PC-3 (cell line): ENCODE data around the gene SYMPK. TPM values are rescaled to one million over a fixed set of nuclear protein-coding genes. Genes with fewer than 3 reads are reported as not detected.

Experiments used
- ATAC-seq: fragments of 200-7000 bp; cut with Tn5 transposase; 2 replicates; pipeline ENCODE4 v1.9.1; 2020; ENCODE audit warnings: mild to moderate bottlenecking, moderate library complexity
- BruUV-seq: library from RNA; stranded (reverse); fragments of 400-500 nt; replicated peaks from 2 replicates; lab custom pipeline; 2021; lab: Mats Ljungman, UMichigan
- CTCF ChIA-PET: fragments of 300-600 bp; sonication (Branson Sonifier 250); formaldehyde crosslinking; loops from one replicate; lab custom pipeline; 2022; ENCODE audit warnings: antibody characterized with exemption; lab: Charles Lee
- POLR2A ChIA-PET: fragments of 300-600 bp; sonication (Branson Sonifier 250); formaldehyde crosslinking; loops from one replicate; lab custom pipeline; 2022; ENCODE audit warnings: antibody characterized with exemption; ENCODE audit not compliant: unreplicated experiment; lab: Charles Lee
- DNase-seq: peaks from one replicate; pipeline ENCODE4 v3.0.0-alpha.2; 2015
- H2AFZ ChIP-seq: fragments of 300-600 bp; sonication (generic); 2 replicates; pipeline ENCODE4 v1.6.0; 2016; ENCODE audit warnings: antibody characterized with exemption, low read length
- H3F3A ChIP-seq: fragments of 300-600 bp; sonication (generic); one replicate; pipeline ENCODE4 v1.6.0; 2017; ENCODE audit warnings: antibody characterized with exemption, low read length, control low read depth, mild to moderate bottlenecking; ENCODE audit not compliant: unreplicated experiment
- H3K27ac ChIP-seq: fragments of 300-600 bp; sonication (generic); 2 replicates; pipeline ENCODE4 v1.5.1; 2016; ENCODE audit warnings: mild to moderate bottlenecking, low read length
- H3K27me3 ChIP-seq: fragments of 300-600 bp; sonication (generic); 2 replicates; pipeline ENCODE4 v1.6.1; 2016; ENCODE audit warnings: low read length, mixed read lengths
- H3K36me3 ChIP-seq: fragments of 300-600 bp; sonication (generic); 2 replicates; pipeline ENCODE4 v1.6.1; 2016; ENCODE audit warnings: low read depth, mixed run types, low read length, mixed read lengths
- H3K4me1 ChIP-seq: fragments of 300-600 bp; sonication (generic); 2 replicates; pipeline ENCODE4 v1.5.1; 2016; ENCODE audit warnings: low read length; ENCODE audit not compliant: insufficient read depth
- H3K4me2 ChIP-seq: fragments of 300-600 bp; sonication (generic); 2 replicates; pipeline ENCODE4 v1.6.0; 2016; ENCODE audit warnings: low read length
- H3K4me3 ChIP-seq: fragments of 300-600 bp; sonication (generic); 2 replicates; pipeline ENCODE4 v1.5.1; 2016; ENCODE audit warnings: mild to moderate bottlenecking, low read length, mixed read lengths
- H3K79me2 ChIP-seq: fragments of 300-600 bp; sonication (generic); 2 replicates; pipeline ENCODE4 v1.6.1; 2017; ENCODE audit warnings: low read length, mixed read lengths
- H3K9ac ChIP-seq: fragments of 300-600 bp; sonication (generic); 2 replicates; pipeline ENCODE4 v1.6.0; 2016; ENCODE audit warnings: mild to moderate bottlenecking, low read length
- H3K9me2 ChIP-seq: fragments of 300-600 bp; sonication (generic); replicated peaks from 2 replicates; pipeline ENCODE4 v1.6.1; 2016; ENCODE audit warnings: mixed run types, low read length, mixed read lengths
- H3K9me3 ChIP-seq: fragments of 300-600 bp; sonication (generic); 2 replicates; pipeline ENCODE4 v1.6.1; 2016; ENCODE audit warnings: low read length, mixed read lengths
- H4K20me1 ChIP-seq: fragments of 300-600 bp; sonication (generic); 2 replicates; pipeline ENCODE4 v1.6.1; 2016; ENCODE audit warnings: low read length, mixed read lengths
- CTCF ChIP-seq: fragments of 300-600 bp; sonication (generic); conservative IDR thresholded peaks from 2 replicates; pipeline ENCODE4 v1.5.1; 2017; ENCODE audit warnings: antibody characterized with exemption, low read depth, mild to moderate bottlenecking, low read length
- EZH2 ChIP-seq: fragments of 300-600 bp; sonication (generic); IDR thresholded peaks from one replicate; pipeline ENCODE4 v1.6.1; 2017; ENCODE audit warnings: antibody characterized with exemption, mild to moderate bottlenecking, low read length; ENCODE audit not compliant: unreplicated experiment
- EZH2phosphoT487 ChIP-seq: fragments of 300-600 bp; sonication (generic); IDR thresholded peaks from 2 replicates; pipeline ENCODE4 v1.6.1; 2018; ENCODE audit warnings: mild to moderate bottlenecking, antibody characterized with exemption, low read length, borderline replicate concordance
- intact Hi-C: fragments of 100-400 bp; cut with micrococcal nuclease; formaldehyde crosslinking; loops from 2 replicates; pipeline ENCODE4 v1.9.0; 2023
- total RNA-seq: library from RNA; depleted of rRNA; stranded (reverse); fragments of >200 nt; gene quantifications from 2 replicates; pipeline ENCODE4 v1.2.3, GENCODE V29; 2014

Gene SYMPK
- total RNA-seq, 1 experiment from 2014 or later = 36.6 TPM

GRCh38 chr19:45782820-45783785 lies 79.8 kb downstream of the SYMPK start:
- ChIA-PET CTCF (interaction anchor here (0.6 to 1.4 kb wide), 3 partner anchors 16 to 91 kb away, joined by 5 to 18 read pairs (median 6); no protein-coding TSS in a partner anchor), POLR2A (interaction anchor here (0.6 to 0.8 kb wide), 2 partner anchors 11 to 14 kb away, joined by 6 to 39 read pairs; partner anchors contain the start of gene SIX5)
- intact Hi-C loops = no loop called here
- Histone ChIP-seq H3K36me3 (no peaks in the 10 kb centered on the region), H3K9me3 (no peaks in the 10 kb centered on the region), H3K9me2 (no peaks in the 10 kb centered on the region), H2AFZ (no peak overlapping the region), H4K20me1 (no peaks in the 10 kb centered on the region), H3K79me2 (no peaks in the 10 kb centered on the region), H3K27me3 (no peaks in the 10 kb centered on the region), H3K4me2 (peak overlapping the region; percentile 72), H3K9ac (peak overlapping the region; percentile 25; the same call in 1 of the 2 replicates), H3K4me1 (peaks cover 49% of the 10 kb centered on the region), H3K4me3 (peak overlapping the region; percentile 40; the same call in 1 of the 2 replicates), H3F3A (no peaks in the 10 kb centered on the region), H3K27ac (peak overlapping the region; percentile 66)
- ATAC-seq (peak; percentile 18), DNase-seq (peak; percentile 60)
- no peak for TF ChIP-seq EZH2phosphoT487
- TF ChIP-seq EZH2 = no peak
- TF ChIP-seq CTCF = no peak
- no TSS peak for BruUV-seq

DNA sequence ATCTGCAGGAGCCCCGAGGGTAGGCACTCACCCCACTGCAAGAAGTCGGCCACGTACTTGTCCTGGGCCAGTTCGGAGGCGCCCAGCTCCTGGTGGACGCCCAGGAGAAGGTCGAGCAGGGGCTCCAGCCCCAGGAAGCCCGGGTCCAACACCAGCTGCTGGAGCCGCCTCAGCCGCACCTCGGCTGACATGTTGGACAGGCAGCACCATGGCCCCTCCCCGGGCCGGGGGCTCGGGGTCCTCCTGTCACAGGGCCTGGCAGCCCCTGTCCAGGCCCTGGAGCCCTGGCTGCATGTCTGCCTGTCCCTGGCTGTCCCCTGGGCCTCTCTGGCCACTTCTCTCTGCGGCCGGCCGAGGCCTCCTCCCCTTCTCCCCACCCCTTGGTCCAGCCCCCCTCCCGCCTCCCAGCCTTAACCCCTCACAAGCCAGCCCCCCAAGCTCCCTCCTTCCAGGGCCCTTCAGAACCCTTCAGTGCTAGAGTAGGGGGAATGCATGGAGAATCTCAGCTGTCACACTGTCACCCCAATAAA lies 80.7 kb downstream of the SYMPK start, which contains the start of gene DMPK:
Gene DMPK, minus strand, starts transcription at position 329 of the 530 bp plus-strand sequence. Its CDS starts 138 bp downstream, at position 191.
- BruUV-seq = no TSS peak
- Histone ChIP-seq H3K27ac (peak within 1 kb of the TSS; percentile 66), H2AFZ (no peak within 1 kb of the TSS), H3K4me1 (peaks cover 49% of the 10 kb centered on the region), H3F3A (no peaks in the 10 kb centered on the region), H3K36me3 (no peaks in the 10 kb centered on the region), H3K9me2 (no peaks in the 10 kb centered on the region), H3K4me3 (peak within 1 kb of the TSS; percentile 40; the same call in 1 of the 2 replicates), H4K20me1 (no peaks in the 10 kb centered on the region), H3K4me2 (peak within 1 kb of the TSS; percentile 72), H3K9me3 (no peaks in the 10 kb centered on the region), H3K79me2 (no peaks in the 10 kb centered on the region), H3K9ac (peak within 1 kb of the TSS; percentile 25; the same call in 1 of the 2 replicates), H3K27me3 (no peaks in the 10 kb centered on the region)
- intact Hi-C loops = no loop called here
- ATAC-seq (no peak; the same call in 1 of the 2 replicates), DNase-seq (no peak)
- ChIA-PET CTCF (interaction anchor here (0.6 to 1.4 kb wide), 6 partner anchors 13 to 90 kb away, joined by 3 to 18 read pairs (median 6); partner anchors contain the start of gene SIX5), POLR2A (interaction anchor here (0.6 to 0.8 kb wide), 2 partner anchors 10 to 13 kb away, joined by 6 to 39 read pairs; partner anchors contain the start of gene SIX5)
- TF ChIP-seq EZH2phosphoT487 = no peak
- no peak for TF ChIP-seq EZH2
- no peak for TF ChIP-seq CTCF
